Endothelial cell of umbilical vein (primary cell): ENCODE measurements around the gene HMX2. TPM values are rescaled to one million over a fixed set of nuclear protein-coding genes. Genes with fewer than 3 reads are reported as not detected.

Source experiments
- BruUV-seq: library from RNA; stranded (reverse); fragments of 400-500 nt; replicated peaks from 2 replicates; lab custom pipeline; 2021; lab: Mats Ljungman, UMichigan
- CTCF ChIA-PET: fragments of 300-600, 350-600 bp; sonication (Branson Sonifier 250); formaldehyde crosslinking; loops from one replicate; lab custom pipeline; 2021; ENCODE audit warnings: antibody characterized with exemption, inconsistent platforms; lab: Charles Lee
- POLR2A ChIA-PET: fragments of 300-600, 350-600 bp; sonication (Branson Sonifier 250); formaldehyde crosslinking; loops from one replicate; lab custom pipeline; 2021; ENCODE audit warnings: antibody characterized with exemption, inconsistent platforms; lab: Charles Lee
- DNase-seq: peaks from one replicate; pipeline ENCODE4 v3.0.0-alpha.2; 2011; ENCODE audit warnings: low read depth, low spot score
- FAIRE-seq: peaks from 2 replicates; lab custom pipeline; 2011; peaks lifted over from hg19 to GRCh38; lab: Jason Lieb, UNC
- H2AFZ ChIP-seq: 2 replicates; pipeline ENCODE4 v1.6.0; 2012; ENCODE audit warnings: low read depth, low read length, control low read depth, inconsistent platforms
- H3K27ac ChIP-seq: 2 replicates; pipeline ENCODE4 v1.5.1; 2011; ENCODE audit warnings: low read depth, mild to moderate bottlenecking, control low read depth, low read length, moderate library complexity; ENCODE audit not compliant: insufficient read depth
- H3K27me3 ChIP-seq, 2 experiments: 2 replicates each; pipeline versions ENCODE4 v1.6.0 to v1.6.1; 2011; ENCODE audit warnings: low read length in 2 of 2, mixed read lengths in 1 of 2; ENCODE audit not compliant: control insufficient read depth in 2 of 2, insufficient read depth in 2 of 2
- H3K36me3 ChIP-seq, 2 experiments: 2 replicates in 1 of 2; 3 replicates in 1 of 2; pipeline ENCODE4 v1.5.1; 2011; ENCODE audit warnings: low read length in 2 of 2, mild to moderate bottlenecking in 1 of 2, moderate library complexity in 1 of 2; ENCODE audit not compliant: control insufficient read depth in 2 of 2, insufficient read depth in 2 of 2; ENCODE audit errors: extremely low read depth in 1 of 2
- H3K4me1 ChIP-seq: 3 replicates; pipeline ENCODE4 v1.5.1; 2011; ENCODE audit warnings: mild to moderate bottlenecking, low read length; ENCODE audit not compliant: control insufficient read depth, insufficient read depth; ENCODE audit errors: extremely low read depth
- H3K4me2 ChIP-seq: 2 replicates; pipeline ENCODE4 v1.6.1; 2011; ENCODE audit warnings: low read length, control low read depth, mixed read lengths; ENCODE audit not compliant: insufficient read depth
- H3K4me3 ChIP-seq, 3 experiments: fragments of 200-600 bp in 1 of 3; sonication (generic), shearing (Covaris generic) in 1 of 3; replicated peaks in 1 of 3; 2 replicates each; pipeline ENCODE4 v1.5.1; 2011 to 2016; ENCODE audit warnings: control low read depth in 3 of 3, low read length in 3 of 3, mild to moderate bottlenecking in 2 of 3, inconsistent platforms in 1 of 3, low read depth in 1 of 3, moderate library complexity in 1 of 3; ENCODE audit not compliant: insufficient read depth in 1 of 3
- H3K79me2 ChIP-seq: 2 replicates; pipeline ENCODE4 v1.6.0; 2012; ENCODE audit warnings: low read length, inconsistent platforms; ENCODE audit not compliant: control insufficient read depth, insufficient read depth
- H3K9ac ChIP-seq: replicated peaks from 2 replicates; pipeline ENCODE3; 2011; ENCODE audit warnings: low read length, control low read depth; ENCODE audit not compliant: insufficient read depth; ENCODE audit errors: extremely low read depth
- H3K9me1 ChIP-seq: replicated peaks from 3 replicates; pipeline ENCODE4 v1.6.0; 2011; ENCODE audit warnings: mild to moderate bottlenecking, low read length; ENCODE audit not compliant: control insufficient read depth, insufficient read depth; ENCODE audit errors: extremely low read depth
- H3K9me3 ChIP-seq: replicated peaks from 2 replicates; pipeline ENCODE4 v1.5.1; 2012; ENCODE audit warnings: low read length, inconsistent platforms; ENCODE audit not compliant: control insufficient read depth, insufficient read depth
- H4K20me1 ChIP-seq: replicated peaks from 2 replicates; pipeline ENCODE3; 2011; ENCODE audit warnings: mild to moderate bottlenecking, low read length; ENCODE audit not compliant: control insufficient read depth, insufficient read depth; ENCODE audit errors: extremely low read depth
- EZH2 ChIP-seq: IDR thresholded peaks from 2 replicates; pipeline ENCODE4 v1.6.1; 2012; ENCODE audit warnings: borderline replicate concordance, low read depth, mild to moderate bottlenecking, moderate library complexity, low read length, inconsistent platforms; ENCODE audit not compliant: severe bottlenecking
- FOS ChIP-seq: IDR thresholded peaks from 2 replicates; pipeline ENCODE4 v1.6.1; 2011; ENCODE audit warnings: mild to moderate bottlenecking, low read length, moderate library complexity, borderline replicate concordance; ENCODE audit not compliant: insufficient read depth
- GATA2 ChIP-seq: IDR thresholded peaks from 2 replicates; pipeline ENCODE4 v1.7.0; 2011; ENCODE audit warnings: low read depth, mild to moderate bottlenecking, moderate library complexity, mixed read lengths, low read length; ENCODE audit not compliant: insufficient read length, insufficient read depth
- JUN ChIP-seq: IDR thresholded peaks from 2 replicates; pipeline ENCODE4 v1.6.1; 2011; ENCODE audit warnings: borderline replicate concordance, low read depth; ENCODE audit not compliant: insufficient read length, insufficient read depth
- MAX ChIP-seq: IDR thresholded peaks from 2 replicates; pipeline ENCODE4 v1.6.1; 2011; ENCODE audit not compliant: insufficient read depth, insufficient read length
- MYC ChIP-seq: IDR thresholded peaks from one replicate; pipeline ENCODE4 v1.6.1; 2011; ENCODE audit warnings: mild to moderate bottlenecking, low read depth, low read length
- POLR2A ChIP-seq: IDR thresholded peaks from 2 replicates; pipeline ENCODE4 v1.6.1; 2012; ENCODE audit warnings: low read depth, mild to moderate bottlenecking, control low read depth, low read length
- POLR2AphosphoS5 ChIP-seq: IDR thresholded peaks from 2 replicates; pipeline ENCODE4 v1.6.1; 2012; ENCODE audit warnings: low read depth, mild to moderate bottlenecking, control low read depth, low read length, moderate library complexity; ENCODE audit not compliant: insufficient read depth
- dilution Hi-C: fragments of 300-500 bp; cut with MboI; formaldehyde crosslinking; loops from one replicate; pipeline ENCODE4 v1.15.0; 2019; ENCODE audit warnings: low sequenced_read_pairs; ENCODE audit not compliant: extremely low pct_ligation_motif_present
- intact Hi-C: fragments of 100-400 bp; cut with micrococcal nuclease; formaldehyde crosslinking; loops from one replicate; pipeline ENCODE4 v1.10.0; 2022
- polyA plus RNA-seq, 4 experiments: library from polyadenylated mRNA; depleted of rRNA in 3 of 4; stranded (reverse) in 3 of 4; unstranded in 1 of 4; fragments of >200 nt; gene quantifications; 2 replicates each; pipeline versions ENCODE4 v1.2.1 to v1.2.3, GENCODE V29; 2011 to 2012; ENCODE audit warnings: missing spikeins in 1 of 4
- total RNA-seq: library from RNA; stranded (reverse); gene quantifications from 2 replicates; pipeline ENCODE4 v1.2.3, GENCODE V29; 2021
- TF ChIP-seq, protein P1 (sequence below), 2 donors: IDR thresholded peaks; 1 replicate in 1 of 2; 2 replicates in 1 of 2; pipeline ENCODE4 v1.5.1; 2011; ENCODE audit warnings: low read length in 2 of 2, mild to moderate bottlenecking in 2 of 2, moderate library complexity in 2 of 2, control low read depth in 1 of 2, inconsistent platforms in 1 of 2, low read depth in 1 of 2; ENCODE audit not compliant: insufficient read depth in 1 of 2; ENCODE audit errors: extremely low read depth in 1 of 2

Gene HMX2
- total and polyA plus RNA-seq, 2 donors (not counting 3 experiments of a cell fraction or from before 2014, with no cell fraction given): not detected

- dilution Hi-C loops: no loop called here
- Histone ChIP-seq H3K79me2 (no peaks in the 10 kb centered on the region), H3K4me3 (no peak overlapping the region), H3K4me1 (no peaks in the 10 kb centered on the region), H3K9me3 (no peaks in the 10 kb centered on the region), H3K9ac (no peak overlapping the region), H3K36me3 (no peaks in the 10 kb centered on the region), H3K9me1 (no peaks in the 10 kb centered on the region), H2AFZ (no peak overlapping the region), H3K4me2 (no peak overlapping the region), H4K20me1 (no peaks in the 10 kb centered on the region), H3K27me3 (no peaks in the 10 kb centered on the region), H3K27ac (no peak overlapping the region)
- BruUV-seq: no TSS peak
- intact Hi-C loops: no loop called here
- TF ChIP-seq MAX (no peak), GATA2 (no peak), JUN (no peak), POLR2A (no peak), EZH2 (no peak), FOS (no peak), MYC (no peak), POLR2AphosphoS5 (no peak)
- TF ChIP-seq, protein P1, sequence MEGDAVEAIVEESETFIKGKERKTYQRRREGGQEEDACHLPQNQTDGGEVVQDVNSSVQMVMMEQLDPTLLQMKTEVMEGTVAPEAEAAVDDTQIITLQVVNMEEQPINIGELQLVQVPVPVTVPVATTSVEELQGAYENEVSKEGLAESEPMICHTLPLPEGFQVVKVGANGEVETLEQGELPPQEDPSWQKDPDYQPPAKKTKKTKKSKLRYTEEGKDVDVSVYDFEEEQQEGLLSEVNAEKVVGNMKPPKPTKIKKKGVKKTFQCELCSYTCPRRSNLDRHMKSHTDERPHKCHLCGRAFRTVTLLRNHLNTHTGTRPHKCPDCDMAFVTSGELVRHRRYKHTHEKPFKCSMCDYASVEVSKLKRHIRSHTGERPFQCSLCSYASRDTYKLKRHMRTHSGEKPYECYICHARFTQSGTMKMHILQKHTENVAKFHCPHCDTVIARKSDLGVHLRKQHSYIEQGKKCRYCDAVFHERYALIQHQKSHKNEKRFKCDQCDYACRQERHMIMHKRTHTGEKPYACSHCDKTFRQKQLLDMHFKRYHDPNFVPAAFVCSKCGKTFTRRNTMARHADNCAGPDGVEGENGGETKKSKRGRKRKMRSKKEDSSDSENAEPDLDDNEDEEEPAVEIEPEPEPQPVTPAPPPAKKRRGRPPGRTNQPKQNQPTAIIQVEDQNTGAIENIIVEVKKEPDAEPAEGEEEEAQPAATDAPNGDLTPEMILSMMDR (IDR thresholded peaks at IDR 0.05; ENCODE audit: extremely low read depth in 1 of 2, insufficient read depth in 1 of 2, low read depth in 1 of 2, low read length in 2 of 2): no peak
- ChIA-PET CTCF (no interaction called here), POLR2A (no interaction called here)
- DNase-seq (no peak), FAIRE-seq (no peak)
Observed at GRCh38 chr10:123183724-123184123, 35.8 kb downstream of the HMX2 start.
